Prostate gland (tissue), 2 donors: ENCODE results near the gene TEDC2. TPM values are rescaled to one million over a fixed set of nuclear protein-coding genes. Genes with fewer than 3 reads are reported as not detected.

Experiments
- DNase-seq: peaks from one replicate; pipeline ENCODE4 v3.0.0-alpha.2; 2019; ENCODE audit warnings: low spot score
- H3K27ac ChIP-seq, 2 donors: fragments of 200-600 bp; sonication (generic); 2 replicates each; pipeline ENCODE4 v1.5.1; 2017 to 2019
- H3K27me3 ChIP-seq: fragments of 200-600 bp; sonication (generic); replicated peaks from 2 replicates; pipeline ENCODE4 v1.5.1; 2019; ENCODE audit not compliant: insufficient read depth
- H3K36me3 ChIP-seq, 2 donors: fragments of 200-600 bp; sonication (generic); 1 replicate in 1 of 2; 2 replicates in 1 of 2; pipeline versions ENCODE4 v1.5.1 to v1.8.1; 2017 to 2019
- H3K4me1 ChIP-seq: fragments of 200-600 bp; sonication (generic); replicated peaks from 2 replicates; pipeline ENCODE4 v1.5.1; 2019
- H3K4me3 ChIP-seq, 2 donors: fragments of 200-600 bp; sonication (generic); 2 replicates each; pipeline ENCODE4 v1.5.1; 2017 to 2019
- H3K9me3 ChIP-seq: fragments of 200-600 bp; sonication (generic); 2 replicates; pipeline ENCODE4 v1.5.1; 2017
- POLR2A ChIP-seq: fragments of 450-650 bp; IDR thresholded peaks from one replicate; pipeline ENCODE4 v1.6.1; 2016; ENCODE audit warnings: antibody characterized with exemption, mild to moderate bottlenecking
- POLR2AphosphoS5 ChIP-seq: sonication (generic); formaldehyde crosslinking; IDR thresholded peaks from one replicate; pipeline ENCODE4 v1.6.1; 2017; ENCODE audit warnings: antibody characterized with exemption
- WGBS: methylation state at CpG from one replicate; pipeline ENCODE4 v1.1.5; 2018; 5-methylcytosine and 5-hydroxymethylcytosine counted together
- intact Hi-C: fragments of 100-400 bp; cut with DNase I; formaldehyde crosslinking; loops from one replicate; pipeline ENCODE4 v1.14.2; 2022
- total RNA-seq, 2 donors: library from RNA; depleted of rRNA; stranded (reverse); fragments of >200 nt; gene quantifications; one replicate each; pipeline ENCODE4 v1.1.0, GENCODE V29; 2016
- TF ChIP-seq, protein P1 (sequence below), 4 experiments: fragments of 200-600 bp in 2 of 4; fragments of 450-650 bp in 2 of 4; sonication (generic) in 2 of 4; IDR thresholded peaks; 1 replicate in 3 of 4; 2 replicates in 1 of 4; pipeline ENCODE4 v1.5.1; 2016 to 2019; ENCODE audit warnings: antibody characterized with exemption in 4 of 4, mild to moderate bottlenecking in 2 of 4, moderate library complexity in 2 of 4

TEDC2 gene
- total RNA-seq, 2 donors from 2014 or later, result 3.0 to 12.1 TPM

DNA sequence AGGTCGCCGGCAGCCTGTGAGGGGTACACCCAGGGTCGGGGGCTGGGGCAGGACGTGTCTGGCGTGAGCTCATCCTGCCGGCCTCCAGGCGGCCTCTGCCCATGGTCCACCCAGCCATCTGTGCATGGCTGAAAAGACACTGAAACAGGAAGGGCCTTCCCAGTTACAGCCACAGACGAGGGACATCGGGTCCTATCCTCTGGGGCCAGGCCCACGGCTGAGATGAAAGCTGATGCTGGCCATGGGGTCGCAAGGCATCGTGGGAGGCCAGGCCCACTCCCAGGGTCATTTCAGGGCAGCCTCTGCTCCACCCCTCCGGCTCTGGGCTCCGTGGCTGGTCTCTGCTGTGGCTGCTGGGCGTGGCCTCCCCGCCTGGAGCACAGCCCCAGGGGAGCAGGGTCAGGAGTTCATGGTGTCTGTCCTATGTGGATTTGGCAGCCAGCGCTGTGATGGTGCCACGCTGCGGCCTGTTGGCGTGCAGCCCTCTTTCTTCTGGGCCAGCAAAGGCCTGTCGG, 37.3 kb downstream of the TEDC2 start:
- 42% methylated on average over 21 of the region's 21 CpGs for WGBS
- no peaks in the 10 kb centered on the region for H3K9me3 ChIP-seq
- TF ChIP-seq, protein P1, sequence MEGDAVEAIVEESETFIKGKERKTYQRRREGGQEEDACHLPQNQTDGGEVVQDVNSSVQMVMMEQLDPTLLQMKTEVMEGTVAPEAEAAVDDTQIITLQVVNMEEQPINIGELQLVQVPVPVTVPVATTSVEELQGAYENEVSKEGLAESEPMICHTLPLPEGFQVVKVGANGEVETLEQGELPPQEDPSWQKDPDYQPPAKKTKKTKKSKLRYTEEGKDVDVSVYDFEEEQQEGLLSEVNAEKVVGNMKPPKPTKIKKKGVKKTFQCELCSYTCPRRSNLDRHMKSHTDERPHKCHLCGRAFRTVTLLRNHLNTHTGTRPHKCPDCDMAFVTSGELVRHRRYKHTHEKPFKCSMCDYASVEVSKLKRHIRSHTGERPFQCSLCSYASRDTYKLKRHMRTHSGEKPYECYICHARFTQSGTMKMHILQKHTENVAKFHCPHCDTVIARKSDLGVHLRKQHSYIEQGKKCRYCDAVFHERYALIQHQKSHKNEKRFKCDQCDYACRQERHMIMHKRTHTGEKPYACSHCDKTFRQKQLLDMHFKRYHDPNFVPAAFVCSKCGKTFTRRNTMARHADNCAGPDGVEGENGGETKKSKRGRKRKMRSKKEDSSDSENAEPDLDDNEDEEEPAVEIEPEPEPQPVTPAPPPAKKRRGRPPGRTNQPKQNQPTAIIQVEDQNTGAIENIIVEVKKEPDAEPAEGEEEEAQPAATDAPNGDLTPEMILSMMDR (IDR thresholded peaks at IDR 0.05), result no peak
- no peak for TF ChIP-seq POLR2AphosphoS5
- no peak for TF ChIP-seq POLR2A
- no peaks in the 10 kb centered on the region for H3K27me3 ChIP-seq
- intact Hi-C loops, result loop anchor here (5.0 kb wide), 1 partner anchor 70 kb away; the partner anchor contains the start of gene CCNF
- no peak overlapping the region for H3K4me3 ChIP-seq
- no peaks in the 10 kb centered on the region for H3K36me3 ChIP-seq
- DNase-seq, result no peak
- H3K4me1 ChIP-seq, result peaks cover 13% of the 10 kb centered on the region
- peak overlapping the region in 1 of 2 donors; percentile 68 for H3K27ac ChIP-seq

DNA sequence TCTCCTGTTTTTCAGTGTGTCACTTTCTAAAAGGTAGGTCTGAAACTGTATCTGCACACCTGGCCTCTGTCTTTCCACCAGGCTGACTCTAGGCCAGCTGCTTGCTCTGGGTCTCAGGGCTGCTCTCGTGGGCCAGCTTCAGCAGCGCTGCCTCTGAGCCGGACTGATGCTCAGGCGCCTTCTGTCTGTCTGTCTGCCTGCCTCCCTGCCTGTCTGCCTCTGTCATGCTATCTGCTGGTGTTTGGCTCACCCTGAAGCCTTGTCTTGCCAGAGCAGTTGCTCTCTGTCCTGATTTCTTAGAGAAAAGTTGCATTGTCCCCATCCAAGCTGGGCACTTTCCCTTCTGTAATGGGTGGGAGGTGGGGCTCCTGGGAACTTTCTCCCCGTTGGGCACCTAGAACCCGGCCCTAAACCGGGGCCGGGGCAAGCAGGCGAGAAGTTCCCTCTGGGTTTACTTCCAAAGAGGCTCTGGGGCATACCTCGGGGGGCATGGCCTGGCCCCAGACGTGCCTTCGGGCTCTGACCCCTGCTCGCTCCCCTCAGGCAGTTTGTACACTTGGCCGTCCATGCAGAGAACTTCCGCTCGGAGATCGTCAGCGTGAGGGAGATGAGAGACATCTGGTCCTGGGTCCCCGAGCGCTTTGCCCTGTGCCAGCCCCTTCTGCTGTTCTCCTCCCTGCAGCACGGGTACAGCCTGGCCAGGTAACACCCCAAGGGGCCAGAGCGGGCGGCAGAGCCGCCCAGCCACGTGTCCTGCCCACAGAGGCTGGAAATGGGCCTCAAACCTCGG, 38.0 kb downstream of the TEDC2 start:
- H3K4me3 ChIP-seq, result no peak overlapping the region
- H3K27ac ChIP-seq, result peak overlapping the region; percentile 60 to 68
- H3K27me3 ChIP-seq, result no peaks in the 10 kb centered on the region
- WGBS, result 68% methylated on average over 24 of the region's 26 CpGs
- no peaks in the 10 kb centered on the region for H3K36me3 ChIP-seq
- peaks cover 13% of the 10 kb centered on the region for H3K4me1 ChIP-seq
- no peak for DNase-seq
- intact Hi-C loops, result loop anchor here (5.0 kb wide), 1 partner anchor 71 kb away; the partner anchor contains the start of gene CCNF
- no peaks in the 10 kb centered on the region for H3K9me3 ChIP-seq
- no peak for TF ChIP-seq POLR2A
- no peak for TF ChIP-seq POLR2AphosphoS5
- TF ChIP-seq, protein P1 (IDR thresholded peaks at IDR 0.05), result no peak

DNA sequence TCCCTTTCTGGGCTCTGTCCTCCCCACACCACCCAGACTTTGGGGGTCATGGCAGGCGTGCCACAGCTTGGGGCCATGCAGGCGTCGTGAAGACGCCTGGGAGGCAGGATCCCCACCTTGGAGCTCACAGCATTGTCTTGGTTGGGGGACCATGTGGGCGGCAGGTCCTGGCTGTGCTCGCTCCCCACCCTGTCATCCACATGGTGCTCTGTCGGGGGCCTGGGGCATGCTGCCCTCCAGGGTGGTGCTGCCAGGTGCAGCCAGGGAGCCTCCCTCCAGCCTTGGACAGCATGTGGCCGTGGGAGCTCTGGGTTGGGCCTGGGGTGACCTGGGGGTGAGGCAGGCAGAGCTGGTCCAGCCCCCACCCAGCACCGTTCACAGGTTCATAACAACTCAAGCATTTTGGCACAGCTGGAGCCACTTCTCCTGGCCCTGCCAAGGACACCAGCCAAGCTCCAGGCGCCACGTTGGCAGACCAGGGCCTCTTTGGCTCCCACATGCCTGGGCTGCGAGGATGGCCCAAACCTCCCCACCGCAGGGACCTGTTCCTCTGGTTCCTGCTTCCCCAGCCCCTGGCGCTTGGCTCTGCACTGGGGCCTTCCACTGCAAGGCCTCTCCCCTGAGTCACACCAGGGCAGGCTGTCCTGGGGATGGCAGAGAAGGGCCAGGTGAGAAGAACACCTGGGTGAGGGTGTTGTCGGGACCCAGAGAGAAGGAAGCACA, 38.8 kb downstream of the TEDC2 start:
- Histone ChIP-seq H3K36me3 (no peaks in the 10 kb centered on the region), H3K4me3 (no peak overlapping the region), H3K27ac (peak overlapping the region; percentile 60 to 68), H3K4me1 (peaks cover 13% of the 10 kb centered on the region), H3K9me3 (no peaks in the 10 kb centered on the region), H3K27me3 (no peaks in the 10 kb centered on the region)
- WGBS, result 57% methylated on average over 14 of the region's 15 CpGs
- TF ChIP-seq, protein P1 (IDR thresholded peaks at IDR 0.05), result peak in 1 of 4 experiments; percentile 31
- TF ChIP-seq POLR2AphosphoS5 (peak; percentile 86), POLR2A (no peak)
- DNase-seq, result peak; percentile 85
- intact Hi-C loops, result loop anchor here (5.0 kb wide), 1 partner anchor 71 kb away; the partner anchor contains the start of gene CCNF

DNA sequence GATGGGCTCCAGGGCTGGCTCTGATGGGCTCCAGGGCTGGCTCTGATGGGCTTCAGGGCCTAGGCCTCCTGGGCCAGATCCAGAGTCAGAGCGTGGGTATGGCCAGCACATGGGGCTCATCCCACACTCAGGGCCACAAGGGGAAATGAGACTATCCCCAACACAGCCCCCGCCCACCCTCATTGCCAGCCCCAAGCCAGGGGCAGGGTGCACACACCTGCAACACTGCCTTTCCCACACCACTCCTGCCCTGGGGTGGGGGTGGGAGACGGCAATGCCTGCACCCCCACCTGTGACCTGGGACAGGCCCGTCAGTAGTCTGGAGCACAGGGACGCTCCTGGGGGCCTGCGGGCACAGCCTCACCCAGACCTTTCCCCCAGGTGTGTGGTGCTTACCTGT, 39.5 kb downstream of the TEDC2 start:
- H3K27ac ChIP-seq, result peak overlapping the region; percentile 60 to 68
- no peaks in the 10 kb centered on the region for H3K27me3 ChIP-seq
- H3K4me3 ChIP-seq, result no peak overlapping the region
- TF ChIP-seq POLR2AphosphoS5 (no peak), POLR2A (no peak)
- TF ChIP-seq, protein P1 (IDR thresholded peaks at IDR 0.05), result no peak
- H3K36me3 ChIP-seq, result no peaks in the 10 kb centered on the region
- 82% methylated on average over 5 of the region's 6 CpGs for WGBS
- H3K4me1 ChIP-seq, result peaks cover 13% of the 10 kb centered on the region
- no peaks in the 10 kb centered on the region for H3K9me3 ChIP-seq
- intact Hi-C loops, result loop anchor here (5.0 kb wide), 1 partner anchor 72 kb away; the partner anchor contains the start of gene CCNF
- no peak for DNase-seq
